SJSA1 (cell line): ENCODE measurements around the gene ENG. TPM values are rescaled to one million over a fixed set of nuclear protein-coding genes. Genes with fewer than 3 reads are reported as not detected.

Experiments used
- DNase-seq, 2 experiments: peaks; one replicate each; pipeline ENCODE4 v3.0.0-alpha.2; 2015 to 2020; ENCODE audit warnings: low spot score in 2 of 2, low read depth in 1 of 2
- H3K27ac ChIP-seq: fragments of 250-450 bp; sonication (Bioruptor Pico); 2 replicates; pipeline ENCODE4 v1.5.1; 2020; ENCODE audit warnings: mild to moderate bottlenecking, moderate library complexity
- H3K27me3 ChIP-seq: fragments of 250-450 bp; sonication (Bioruptor Pico); replicated peaks from 2 replicates; pipeline ENCODE4 v1.5.1; 2020; ENCODE audit warnings: mild to moderate bottlenecking, moderate library complexity
- H3K36me3 ChIP-seq: fragments of 250-450 bp; sonication (Bioruptor Pico); 2 replicates; pipeline ENCODE4 v1.5.1; 2020; ENCODE audit warnings: mild to moderate bottlenecking
- H3K4me1 ChIP-seq: fragments of 250-450 bp; sonication (Bioruptor Pico); replicated peaks from 2 replicates; pipeline ENCODE4 v1.6.1; 2021; ENCODE audit warnings: mild to moderate bottlenecking
- H3K4me3 ChIP-seq: fragments of 250-450 bp; sonication (Bioruptor Pico); 2 replicates; pipeline ENCODE4 v1.5.1; 2020; ENCODE audit warnings: mild to moderate bottlenecking
- H3K9me3 ChIP-seq: fragments of 250-450 bp; sonication (Bioruptor Pico); replicated peaks from 2 replicates; pipeline ENCODE4 v1.5.1; 2020; ENCODE audit warnings: mild to moderate bottlenecking
- total RNA-seq: library from RNA; depleted of rRNA; stranded (reverse); fragments of >200 nt; shearing (Covaris generic); gene quantifications from 2 replicates; pipeline ENCODE4 v1.2.3, GENCODE V29; 2014

The ENG gene
- total RNA-seq, 1 experiment from 2014 or later, result 8.7 TPM

- H3K27ac ChIP-seq, result no peak overlapping the region
- H3K4me3 ChIP-seq, result no peak overlapping the region
- H3K4me1 ChIP-seq, result no peaks in the 10 kb centered on the region
- H3K36me3 ChIP-seq, result peaks cover 83% of the 10 kb centered on the region
- no peaks in the 10 kb centered on the region for H3K9me3 ChIP-seq
- no peak for DNase-seq
- no peaks in the 10 kb centered on the region for H3K27me3 ChIP-seq
Measured at GRCh38 chr9:127814619-127815511, 39.6 kb downstream of the ENG start.

GRCh38 chr9:127813686-127814226, 40.7 kb downstream of the ENG start:
- H3K4me3 ChIP-seq, result no peak overlapping the region
- no peak for DNase-seq
- H3K27me3 ChIP-seq, result no peaks in the 10 kb centered on the region
- no peaks in the 10 kb centered on the region for H3K9me3 ChIP-seq
- no peak overlapping the region for H3K27ac ChIP-seq
- H3K4me1 ChIP-seq, result no peaks in the 10 kb centered on the region
- H3K36me3 ChIP-seq, result peaks cover 81% of the 10 kb centered on the region

GRCh38 chr9:127812936-127813675, 41.4 kb downstream of the ENG start:
- Histone ChIP-seq H3K27me3 (no peaks in the 10 kb centered on the region), H3K9me3 (no peaks in the 10 kb centered on the region), H3K27ac (no peak overlapping the region), H3K4me1 (no peaks in the 10 kb centered on the region), H3K36me3 (peaks cover 81% of the 10 kb centered on the region), H3K4me3 (no peak overlapping the region)
- no peak for DNase-seq

GRCh38 chr9:127812011-127812410, 42.4 kb downstream of the ENG start:
- H3K4me1 ChIP-seq, result no peaks in the 10 kb centered on the region
- no peak for DNase-seq
- no peak overlapping the region for H3K27ac ChIP-seq
- H3K27me3 ChIP-seq, result no peaks in the 10 kb centered on the region
- H3K9me3 ChIP-seq, result no peaks in the 10 kb centered on the region
- no peak overlapping the region for H3K4me3 ChIP-seq
- peaks cover 81% of the 10 kb centered on the region for H3K36me3 ChIP-seq

- Histone ChIP-seq H3K27ac (no peak overlapping the region), H3K36me3 (peaks cover 81% of the 10 kb centered on the region), H3K27me3 (no peaks in the 10 kb centered on the region), H3K4me1 (no peaks in the 10 kb centered on the region), H3K9me3 (no peaks in the 10 kb centered on the region), H3K4me3 (no peak overlapping the region)
- no peak for DNase-seq
Measured at GRCh38 chr9:127810378-127811187, 43.9 kb downstream of the ENG start.

GRCh38 chr9:127809540-127810377, 44.7 kb downstream of the ENG start:
- Histone ChIP-seq H3K4me1 (no peaks in the 10 kb centered on the region), H3K9me3 (no peaks in the 10 kb centered on the region), H3K27me3 (no peaks in the 10 kb centered on the region), H3K4me3 (no peak overlapping the region), H3K36me3 (peaks cover 81% of the 10 kb centered on the region), H3K27ac (no peak overlapping the region)
- no peak for DNase-seq

GRCh38 chr9:127809002-127809539, 45.4 kb downstream of the ENG start:
- no peak overlapping the region for H3K4me3 ChIP-seq
- no peak overlapping the region for H3K27ac ChIP-seq
- H3K9me3 ChIP-seq, result no peaks in the 10 kb centered on the region
- peaks cover 6% of the 10 kb centered on the region for H3K4me1 ChIP-seq
- H3K27me3 ChIP-seq, result no peaks in the 10 kb centered on the region
- H3K36me3 ChIP-seq, result peaks cover 83% of the 10 kb centered on the region
- no peak for DNase-seq

GRCh38 chr9:127808347-127809001, 46.0 kb downstream of the ENG start:
- H3K36me3 ChIP-seq, result peaks cover 78% of the 10 kb centered on the region

GRCh38 chr9:127806871-127807270, 47.6 kb downstream of the ENG start:
- peaks cover 66% of the 10 kb centered on the region for H3K36me3 ChIP-seq

More at GRCh38 chr9:127808347-127809001, 46.0 kb downstream of the ENG start:
- DNase-seq, result no peak
- no peaks in the 10 kb centered on the region for H3K27me3 ChIP-seq
- H3K4me1 ChIP-seq, result peaks cover 11% of the 10 kb centered on the region
- H3K27ac ChIP-seq, result no peak overlapping the region
- H3K4me3 ChIP-seq, result no peak overlapping the region
- no peaks in the 10 kb centered on the region for H3K9me3 ChIP-seq

GRCh38 chr9:127805620-127806019, 48.8 kb downstream of the ENG start:
- Histone ChIP-seq H3K9me3 (no peaks in the 10 kb centered on the region), H3K4me1 (peaks cover 18% of the 10 kb centered on the region), H3K27ac (no peak overlapping the region), H3K36me3 (peaks cover 61% of the 10 kb centered on the region), H3K4me3 (no peak overlapping the region), H3K27me3 (no peaks in the 10 kb centered on the region)
- DNase-seq, result no peak

More at GRCh38 chr9:127806871-127807270, 47.6 kb downstream of the ENG start:
- Histone ChIP-seq H3K9me3 (no peaks in the 10 kb centered on the region), H3K27ac (no peak overlapping the region), H3K4me1 (peaks cover 15% of the 10 kb centered on the region), H3K4me3 (no peak overlapping the region), H3K27me3 (no peaks in the 10 kb centered on the region)
- no peak for DNase-seq

GRCh38 chr9:127803507-127804352, 50.7 kb downstream of the ENG start:
- Histone ChIP-seq H3K9me3 (no peaks in the 10 kb centered on the region), H3K36me3 (peaks cover 47% of the 10 kb centered on the region), H3K27me3 (no peaks in the 10 kb centered on the region), H3K4me3 (peak overlapping the region; percentile 91), H3K27ac (peak overlapping the region; percentile 86), H3K4me1 (peaks cover 18% of the 10 kb centered on the region)
- peak; percentile 43 to 72 for DNase-seq
